HepG2 (cell line): ENCODE data around the gene PACS1. TPM values are rescaled to one million over a fixed set of nuclear protein-coding genes. Genes with fewer than 3 reads are reported as not detected.

Experiments
- FOXM1 ChIP-seq: sonication (generic); formaldehyde crosslinking; IDR thresholded peaks from 2 replicates; pipeline ENCODE4 v1.5.0; 2020; ENCODE audit warnings: missing genetic modification reagents
- GRHL1 ChIP-seq: sonication (generic); formaldehyde crosslinking; conservative IDR thresholded peaks from 2 replicates; pipeline ENCODE4 v1.8.0; 2022; ENCODE audit warnings: missing genetic modification reagents
- HNF4G ChIP-seq, 2 experiments: sonication (generic) in 1 of 2; formaldehyde crosslinking in 1 of 2; IDR thresholded peaks; 2 replicates each; pipeline versions ENCODE4 v1.4.0 to v1.6.1; 2011 to 2020; ENCODE audit warnings: borderline replicate concordance in 2 of 2, low read depth in 2 of 2, mild to moderate bottlenecking in 2 of 2, low read length in 1 of 2, missing genetic modification reagents in 1 of 2, moderate library complexity in 1 of 2
- HNRNPUL1 ChIP-seq: fragments of 200-400 bp; formaldehyde crosslinking; IDR thresholded peaks from 2 replicates; pipeline ENCODE4 v1.6.1; 2017; ENCODE audit warnings: low read depth, mild to moderate bottlenecking, low read length, moderate library complexity
- KAT8 ChIP-seq: IDR thresholded peaks from 2 replicates; pipeline ENCODE4 v1.6.1; 2016; ENCODE audit warnings: missing genetic modification reagents, missing compliant biosample characterization
- MXD1 ChIP-seq: sonication (generic); formaldehyde crosslinking; IDR thresholded peaks from 2 replicates; pipeline ENCODE4 v1.4.0; 2020; ENCODE audit warnings: mild to moderate bottlenecking, missing genetic modification reagents
- NCOA2 ChIP-seq: sonication (generic); formaldehyde crosslinking; IDR thresholded peaks from 2 replicates; pipeline ENCODE4 v1.8.0; 2022; ENCODE audit warnings: inconsistent platforms
- RBM22 ChIP-seq: fragments of 200-400 bp; formaldehyde crosslinking; optimal IDR thresholded peaks from 2 replicates; pipeline ENCODE3; 2017; ENCODE audit warnings: mild to moderate bottlenecking, low read length, moderate library complexity
- SRSF1 ChIP-seq: fragments of 200-400 bp; formaldehyde crosslinking; optimal IDR thresholded peaks from 2 replicates; pipeline ENCODE3; 2017; ENCODE audit warnings: mild to moderate bottlenecking, low read depth, low read length, moderate library complexity
- TAF1 ChIP-seq: sonication (generic); formaldehyde crosslinking; IDR thresholded peaks from 2 replicates; pipeline ENCODE4 v1.4.0; 2020; ENCODE audit warnings: missing genetic modification reagents
- TCF12 ChIP-seq, 2 experiments: fragments of 450-650 bp in 1 of 2; sonication (generic) in 1 of 2; formaldehyde crosslinking in 1 of 2; IDR thresholded peaks; 2 replicates each; pipeline versions ENCODE4 v1.6.1 to v1.8.0; 2017 to 2022; ENCODE audit warnings: antibody characterized with exemption in 1 of 2, mild to moderate bottlenecking in 1 of 2, missing genetic modification reagents in 1 of 2, moderate library complexity in 1 of 2
- USF2 ChIP-seq, 2 experiments: sonication (generic) in 1 of 2; formaldehyde crosslinking in 1 of 2; IDR thresholded peaks; 2 replicates each; pipeline versions ENCODE4 v1.5.1 to v1.6.1; 2011 to 2020; ENCODE audit warnings: borderline replicate concordance in 1 of 2, low read depth in 1 of 2, low read length in 1 of 2, mild to moderate bottlenecking in 1 of 2, missing genetic modification reagents in 1 of 2, moderate library complexity in 1 of 2
- ZBTB37 ChIP-seq: sonication (generic); formaldehyde crosslinking; IDR thresholded peaks from 2 replicates; pipeline ENCODE4 v1.4.0; 2020; ENCODE audit warnings: mild to moderate bottlenecking, missing genetic modification reagents
- ZNF710 ChIP-seq: sonication (generic); formaldehyde crosslinking; IDR thresholded peaks from 2 replicates; pipeline ENCODE4 v1.5.0; 2020; ENCODE audit warnings: mild to moderate bottlenecking, missing genetic modification reagents, borderline replicate concordance
- ZNF737 ChIP-seq: sonication (generic); formaldehyde crosslinking; IDR thresholded peaks from 2 replicates; pipeline ENCODE4 v1.5.0; 2020; ENCODE audit warnings: missing genetic modification reagents, mild to moderate bottlenecking, borderline replicate concordance
- ZNF768 ChIP-seq: sonication (generic); formaldehyde crosslinking; IDR thresholded peaks from 2 replicates; pipeline ENCODE4 v1.4.0; 2020; ENCODE audit warnings: missing genetic modification reagents
- ZNF775 ChIP-seq: sonication (generic); formaldehyde crosslinking; IDR thresholded peaks from 2 replicates; pipeline ENCODE4 v1.4.0; 2020; ENCODE audit warnings: missing genetic modification reagents, mild to moderate bottlenecking, moderate library complexity, borderline replicate concordance
- ZNF841 ChIP-seq: sonication (generic); formaldehyde crosslinking; IDR thresholded peaks from 2 replicates; pipeline ENCODE4 v1.8.1; 2023; ENCODE audit warnings: missing genetic modification reagents, borderline replicate concordance
- polyA plus RNA-seq, 8 experiments: library from polyadenylated mRNA; depleted of rRNA in 3 of 8; stranded (reverse) in 7 of 8; unstranded in 1 of 8; fragments of >200 nt; fragmentation: Illumina TruSeq in 4 of 8; extraction: Trizol in 4 of 8; gene quantifications; 2 replicates each; pipeline versions ENCODE4 v1.2.1 to v1.2.3, GENCODE V29; 2011 to 2016; ENCODE audit warnings: low read depth in 4 of 8, missing spikeins in 1 of 8, mixed read lengths in 1 of 8; ENCODE audit not compliant: insufficient read depth in 1 of 8
- total RNA-seq, 5 experiments: library from RNA; depleted of rRNA; stranded (reverse); fragments of >200 nt; fragmentation: Illumina TruSeq; extraction: Trizol; gene quantifications; 2 replicates each; pipeline ENCODE4 v1.2.3, GENCODE V29; 2016; ENCODE audit warnings: low read depth in 1 of 5

Gene PACS1
- total and polyA plus RNA-seq, 2 of the 13 experiments (the other 11 are each of a cell fraction or from before 2014, with no cell fraction given), result 7.6 to 8.6 TPM

- TF ChIP-seq TAF1 (no peak), TCF12 (IDR thresholded peaks at IDR 0.05) (no peak), TCF12 (CRISPR knock-in tag; IDR thresholded peaks at IDR 0.05) (0 out of 2 replicates have a peak, but pooled peaks have one; percentile 41), ZNF737 (CRISPR knock-in tag) (0 out of 2 replicates have a peak, but pooled peaks have one; percentile 57), ZNF775 (CRISPR knock-in tag) (no peak), ZBTB37 (CRISPR knock-in tag) (0 out of 2 replicates have a peak, but pooled peaks have one; percentile 23), FOXM1 (CRISPR knock-in tag) (0 out of 2 replicates have a peak, but pooled peaks have one; percentile 57), HNF4G (IDR thresholded peaks at IDR 0.05; ENCODE audit: borderline replicate concordance, low read depth, low read length) (no peak), HNF4G (CRISPR knock-in tag; IDR thresholded peaks at IDR 0.05; ENCODE audit: borderline replicate concordance, low read depth) (no peak), NCOA2 (no peak), ZNF710 (CRISPR knock-in tag) (no peak; the same call in 1 of the 2 replicates), USF2 (IDR thresholded peaks at IDR 0.05; ENCODE audit: low read depth, low read length) (no peak), USF2 (CRISPR knock-in tag; IDR thresholded peaks at IDR 0.05; ENCODE audit: borderline replicate concordance) (peak; percentile 40; the same call in 1 of the 2 replicates), MXD1 (CRISPR knock-in tag) (peak; percentile 91), HNRNPUL1 (no peak), KAT8 (CRISPR knock-in tag) (no peak), ZNF768 (CRISPR knock-in tag) (peak; percentile 60; the same call in 1 of the 2 replicates), SRSF1 (peak; percentile 82), ZNF841 (CRISPR knock-in tag) (0 out of 2 replicates have a peak, but pooled peaks have one; percentile 68), GRHL1 (CRISPR knock-in tag) (no peak), RBM22 (no peak)
Measured at GRCh38 chr11:66289548-66290329, 219.7 kb downstream of the PACS1 start (continued).
